GM12801 (cell line): ENCODE data around the gene FPR3.

ENCODE experiments used
- CTCF ChIP-seq: IDR thresholded peaks from one replicate; pipeline ENCODE4 v1.5.1; 2011; ENCODE audit warnings: control low read depth; ENCODE audit not compliant: insufficient read length; ENCODE audit errors: extremely low read depth

The FPR3 gene

DNA sequence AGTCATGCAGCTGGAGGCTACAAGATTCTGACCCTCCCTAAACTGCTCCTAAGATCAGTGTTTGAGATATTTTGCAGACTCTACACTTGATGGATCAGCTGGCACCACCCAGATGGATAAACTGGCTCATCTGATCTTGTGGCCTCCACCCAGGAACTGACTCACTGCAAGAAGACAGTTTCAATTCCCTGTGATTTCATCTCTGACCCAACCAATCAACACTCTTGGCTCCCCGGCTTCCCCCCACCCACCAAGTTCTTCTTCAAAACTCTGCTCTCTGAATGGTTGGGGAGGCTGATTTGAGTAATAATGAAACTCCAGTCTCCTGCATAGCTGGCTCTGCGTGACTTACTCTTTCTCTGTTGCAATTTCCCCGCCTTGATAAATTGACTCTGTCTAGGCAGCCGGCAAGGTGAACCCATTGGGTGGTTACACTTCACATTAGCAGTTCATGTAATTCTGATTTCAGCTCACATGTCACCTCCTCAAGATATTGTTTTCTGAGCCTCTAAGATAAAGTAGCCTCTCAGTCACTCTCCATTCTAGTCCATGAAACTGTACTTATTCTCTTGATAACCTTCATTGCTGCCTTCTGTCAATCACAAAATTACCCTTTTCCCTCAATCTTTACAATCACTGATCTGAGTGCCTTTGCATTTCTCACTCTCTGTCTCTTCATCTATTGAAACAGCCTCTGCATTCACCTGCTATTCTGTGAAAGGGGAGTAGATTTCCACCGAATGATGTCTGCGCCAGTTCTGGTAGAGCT, 9.9 kb upstream of the FPR3 start:
- no peak for TF ChIP-seq CTCF

- TF ChIP-seq CTCF: no peak
Measured at GRCh38 chr19:51786646-51787494, 8.1 kb upstream of the FPR3 start.

GRCh38 chr19:51788029-51788428, 6.9 kb upstream of the FPR3 start:
- TF ChIP-seq CTCF: no peak

- TF ChIP-seq CTCF: no peak
Measured at GRCh38 chr19:51789061-51789795, 5.7 kb upstream of the FPR3 start.

DNA sequence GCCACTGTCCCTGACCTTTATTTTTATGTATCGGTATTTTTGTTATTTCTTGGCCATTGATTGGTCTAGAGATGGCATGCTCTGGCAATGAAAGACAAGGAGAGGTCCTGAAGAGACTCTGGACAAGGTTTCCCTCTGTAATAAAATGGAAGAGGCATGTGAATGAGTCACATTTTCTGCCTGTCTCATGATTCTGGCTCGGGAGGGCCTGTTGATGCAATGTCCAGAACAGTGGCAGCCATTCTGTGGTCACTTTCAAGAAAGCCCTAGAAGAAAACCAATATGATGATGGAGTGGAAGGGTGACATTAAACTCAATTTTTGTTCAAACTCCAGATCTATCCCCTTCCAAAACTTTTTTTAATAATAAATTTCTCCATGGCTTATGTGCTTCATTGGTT, 2.0 kb upstream of the FPR3 start:
- no peak for TF ChIP-seq CTCF

- no peak for TF ChIP-seq CTCF
Measured at GRCh38 chr19:51793994-51794393, 963 bp upstream of the FPR3 start.

DNA sequence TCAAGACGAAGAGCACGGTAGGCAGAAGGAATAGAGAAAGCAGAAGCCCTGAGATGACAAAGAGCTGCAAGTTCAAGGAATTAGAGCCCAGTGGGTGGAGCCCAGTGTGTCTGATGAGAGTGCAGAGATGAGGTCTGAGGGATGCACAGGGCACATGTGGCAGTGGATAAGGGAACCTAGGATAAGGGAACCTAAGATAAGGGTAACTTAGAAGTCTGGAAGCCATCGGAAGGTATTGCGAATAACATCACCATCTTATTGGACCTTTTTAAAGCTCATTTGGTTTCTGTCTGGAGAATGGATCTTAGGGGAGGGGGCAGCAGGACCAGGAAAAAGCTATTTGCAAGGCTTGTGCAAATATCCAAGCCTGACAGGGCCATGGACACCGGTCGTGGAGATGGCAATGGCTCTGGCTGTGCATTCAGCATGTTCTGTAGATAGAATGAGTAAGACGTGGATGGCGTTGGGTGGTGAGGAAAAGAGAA, 1.3 kb downstream of the FPR3 start:
- no peak for TF ChIP-seq CTCF
